HEK293 (cell line): Measurements from ENCODE around the gene OR4N5.

Experiments used
- CTCF ChIA-PET: fragments of 350-600 bp; formaldehyde crosslinking; extraction: SDS; loops from one replicate; lab custom pipeline; 2021; ENCODE audit warnings: antibody characterized with exemption; lab: Yijun Ruan, JAX
- POLR2A ChIA-PET: fragments of 300-600 bp; formaldehyde crosslinking; extraction: SDS; loops from one replicate; lab custom pipeline; 2020; ENCODE audit warnings: antibody characterized with exemption, inconsistent platforms; lab: Yijun Ruan, JAX
- H3K27ac ChIP-seq: fragments of 200-500 bp; sonication (Bioruptor generic); 2 replicates; pipeline ENCODE4 v1.5.1; 2014; ENCODE audit warnings: low read depth, low read length, control low read depth, inconsistent platforms; ENCODE audit errors: extremely low read depth
- H3K36me3 ChIP-seq, 2 experiments: fragments of 200-500 bp in 1 of 2; sonication (Bioruptor generic) in 1 of 2; 1 replicate in 1 of 2; 2 replicates in 1 of 2; pipeline ENCODE4 v1.5.1; 2014 to 2017; ENCODE audit warnings: inconsistent platforms in 2 of 2, low read length in 2 of 2; ENCODE audit not compliant: control insufficient read depth in 2 of 2, insufficient read depth in 1 of 2
- H3K4me1 ChIP-seq: fragments of 200-500 bp; sonication (Bioruptor generic); 2 replicates; pipeline ENCODE4 v1.5.1; 2014; ENCODE audit warnings: mild to moderate bottlenecking, low read length, inconsistent platforms; ENCODE audit not compliant: control insufficient read depth, insufficient read depth
- H3K4me3 ChIP-seq: 2 replicates; pipeline ENCODE4 v1.5.1; 2011; ENCODE audit warnings: low read depth, mild to moderate bottlenecking, control low read depth, low read length, moderate library complexity
- H3K9me3 ChIP-seq: fragments of 200-500 bp; sonication (Bioruptor generic); 2 replicates; pipeline ENCODE4 v1.5.1; 2014; ENCODE audit warnings: low read depth, low read length, inconsistent platforms; ENCODE audit not compliant: control insufficient read depth, insufficient read depth
- HOXA7 ChIP-seq: sonication (generic); formaldehyde crosslinking; IDR thresholded peaks from 2 replicates; pipeline ENCODE4 v1.8.1; 2022; ENCODE audit warnings: missing genetic modification reagents, borderline replicate concordance
- HOXD13 ChIP-seq: sonication (generic); formaldehyde crosslinking; IDR thresholded peaks from 2 replicates; pipeline ENCODE4 v1.8.0; 2022; ENCODE audit warnings: missing genetic modification reagents, borderline replicate concordance
- KLF7 ChIP-seq: fragments of 450-650 bp; formaldehyde crosslinking; IDR thresholded peaks from 2 replicates; pipeline ENCODE4 v1.5.1; 2016; ENCODE audit warnings: missing biosample characterization, missing genetic modification characterization, borderline replicate concordance
- KLF8 ChIP-seq: fragments of 450-650 bp; formaldehyde crosslinking; IDR thresholded peaks from 2 replicates; pipeline ENCODE4 v1.5.1; 2016; ENCODE audit warnings: missing biosample characterization, missing genetic modification characterization
- OVOL3 ChIP-seq: fragments of 450-650 bp; formaldehyde crosslinking; IDR thresholded peaks from 2 replicates; pipeline ENCODE4 v1.5.1; 2016; ENCODE audit warnings: missing biosample characterization, missing genetic modification characterization
- REPIN1 ChIP-seq: fragments of 450-650 bp; formaldehyde crosslinking; IDR thresholded peaks from 2 replicates; pipeline ENCODE4 v1.5.1; 2017; ENCODE audit warnings: missing biosample characterization, missing genetic modification characterization, low read depth
- WT1 ChIP-seq: fragments of 450-650 bp; formaldehyde crosslinking; IDR thresholded peaks from 2 replicates; pipeline ENCODE4 v1.5.1; 2016; ENCODE audit warnings: missing biosample characterization, missing genetic modification characterization
- ZFP41 ChIP-seq: fragments of 450-650 bp; formaldehyde crosslinking; IDR thresholded peaks from 2 replicates; pipeline ENCODE4 v1.5.1; 2016; ENCODE audit warnings: missing biosample characterization, missing genetic modification characterization, borderline replicate concordance
- ZNF2 ChIP-seq: fragments of 450-650 bp; formaldehyde crosslinking; IDR thresholded peaks from 2 replicates; pipeline ENCODE4 v1.5.1; 2016; ENCODE audit warnings: missing biosample characterization, missing genetic modification characterization
- ZNF211 ChIP-seq: fragments of 450-650 bp; formaldehyde crosslinking; IDR thresholded peaks from 2 replicates; pipeline ENCODE4 v1.5.1; 2016; ENCODE audit warnings: low read depth, missing biosample characterization, missing genetic modification characterization
- ZNF23 ChIP-seq: fragments of 450-650 bp; formaldehyde crosslinking; IDR thresholded peaks from 2 replicates; pipeline ENCODE4 v1.5.1; 2016; ENCODE audit warnings: missing biosample characterization, missing genetic modification characterization, borderline replicate concordance
- ZNF302 ChIP-seq: fragments of 450-650 bp; formaldehyde crosslinking; IDR thresholded peaks from 2 replicates; pipeline ENCODE4 v1.5.1; 2016; ENCODE audit warnings: missing biosample characterization, missing genetic modification characterization, low read depth
- ZNF473 ChIP-seq: fragments of 450-650 bp; formaldehyde crosslinking; IDR thresholded peaks from 2 replicates; pipeline ENCODE4 v1.5.1; 2017; ENCODE audit warnings: missing biosample characterization, missing genetic modification characterization
- ZNF501 ChIP-seq: fragments of 450-650 bp; formaldehyde crosslinking; IDR thresholded peaks from 2 replicates; pipeline ENCODE4 v1.5.1; 2016; ENCODE audit warnings: missing biosample characterization, missing genetic modification characterization
- ZNF530 ChIP-seq: fragments of 450-650 bp; formaldehyde crosslinking; IDR thresholded peaks from 2 replicates; pipeline ENCODE4 v1.5.1; 2016; ENCODE audit warnings: low read depth, missing biosample characterization, missing genetic modification characterization
- ZNF660 ChIP-seq: fragments of 450-650 bp; IDR thresholded peaks from 2 replicates; pipeline ENCODE4 v1.5.1; 2018; ENCODE audit warnings: missing biosample characterization, mild to moderate bottlenecking, missing genetic modification characterization
- ZNF701 ChIP-seq: fragments of 450-650 bp; formaldehyde crosslinking; IDR thresholded peaks from 2 replicates; pipeline ENCODE4 v1.5.1; 2016; ENCODE audit warnings: missing biosample characterization, missing genetic modification characterization
- ZNF768 ChIP-seq: fragments of 450-650 bp; formaldehyde crosslinking; IDR thresholded peaks from 2 replicates; pipeline ENCODE4 v1.5.1; 2018; ENCODE audit warnings: missing biosample characterization, mild to moderate bottlenecking, missing genetic modification characterization
- ZNF830 ChIP-seq: fragments of 450-650 bp; IDR thresholded peaks from 2 replicates; pipeline ENCODE4 v1.5.0; 2018; ENCODE audit warnings: missing biosample characterization, missing genetic modification characterization, low read depth, mild to moderate bottlenecking, moderate library complexity
- TF ChIP-seq, protein P1 (sequence below): fragments of 450-650 bp; formaldehyde crosslinking; IDR thresholded peaks from 2 replicates; pipeline ENCODE4 v1.5.0; 2017; ENCODE audit warnings: missing biosample characterization, missing genetic modification characterization, borderline replicate concordance
- TF ChIP-seq, protein P2 (sequence below): fragments of 450-650 bp; formaldehyde crosslinking; IDR thresholded peaks from 2 replicates; pipeline ENCODE4 v1.5.1; 2016; ENCODE audit warnings: missing biosample characterization, missing genetic modification characterization
- TF ChIP-seq, protein P3 (sequence below): fragments of 450-650 bp; formaldehyde crosslinking; IDR thresholded peaks from 2 replicates; pipeline ENCODE4 v1.5.1; 2016; ENCODE audit warnings: missing biosample characterization, missing genetic modification characterization
- TF ChIP-seq, protein P4 (sequence below): fragments of 450-650 bp; formaldehyde crosslinking; IDR thresholded peaks from 2 replicates; pipeline ENCODE4 v1.5.1; 2016; ENCODE audit warnings: missing biosample characterization, missing genetic modification characterization, borderline replicate concordance

OR4N5 gene

DNA sequence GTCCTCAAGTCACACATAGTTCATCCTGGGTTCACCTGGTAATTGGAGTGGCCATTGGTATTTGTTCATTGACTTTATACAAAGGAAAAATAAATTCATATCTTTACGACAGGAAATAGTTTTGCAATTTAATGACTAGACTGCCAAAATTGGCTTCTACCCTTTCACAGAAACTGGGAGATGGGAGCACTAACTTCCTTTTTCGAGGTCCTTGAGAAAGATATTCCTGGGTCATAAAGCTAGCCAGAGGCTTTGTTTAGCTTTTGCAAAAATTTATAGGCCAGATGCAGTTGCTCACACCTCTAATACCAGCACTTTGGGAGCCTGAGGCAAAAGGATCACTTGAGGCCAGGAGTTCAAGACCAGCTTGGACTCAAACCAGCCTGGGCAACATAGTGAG is 41.9 kb downstream of the OR4N5 start (continued):
- TF ChIP-seq ZNF830 (tag by site-specific recombination) = no peak
- TF ChIP-seq HOXA7 = no peak
- TF ChIP-seq ZNF23 = no peak
- TF ChIP-seq, protein P1, sequence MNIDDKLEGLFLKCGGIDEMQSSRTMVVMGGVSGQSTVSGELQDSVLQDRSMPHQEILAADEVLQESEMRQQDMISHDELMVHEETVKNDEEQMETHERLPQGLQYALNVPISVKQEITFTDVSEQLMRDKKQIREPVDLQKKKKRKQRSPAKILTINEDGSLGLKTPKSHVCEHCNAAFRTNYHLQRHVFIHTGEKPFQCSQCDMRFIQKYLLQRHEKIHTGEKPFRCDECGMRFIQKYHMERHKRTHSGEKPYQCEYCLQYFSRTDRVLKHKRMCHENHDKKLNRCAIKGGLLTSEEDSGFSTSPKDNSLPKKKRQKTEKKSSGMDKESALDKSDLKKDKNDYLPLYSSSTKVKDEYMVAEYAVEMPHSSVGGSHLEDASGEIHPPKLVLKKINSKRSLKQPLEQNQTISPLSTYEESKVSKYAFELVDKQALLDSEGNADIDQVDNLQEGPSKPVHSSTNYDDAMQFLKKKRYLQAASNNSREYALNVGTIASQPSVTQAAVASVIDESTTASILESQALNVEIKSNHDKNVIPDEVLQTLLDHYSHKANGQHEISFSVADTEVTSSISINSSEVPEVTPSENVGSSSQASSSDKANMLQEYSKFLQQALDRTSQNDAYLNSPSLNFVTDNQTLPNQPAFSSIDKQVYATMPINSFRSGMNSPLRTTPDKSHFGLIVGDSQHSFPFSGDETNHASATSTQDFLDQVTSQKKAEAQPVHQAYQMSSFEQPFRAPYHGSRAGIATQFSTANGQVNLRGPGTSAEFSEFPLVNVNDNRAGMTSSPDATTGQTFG (tag by site-specific recombination) = no peak
- TF ChIP-seq, protein P2, sequence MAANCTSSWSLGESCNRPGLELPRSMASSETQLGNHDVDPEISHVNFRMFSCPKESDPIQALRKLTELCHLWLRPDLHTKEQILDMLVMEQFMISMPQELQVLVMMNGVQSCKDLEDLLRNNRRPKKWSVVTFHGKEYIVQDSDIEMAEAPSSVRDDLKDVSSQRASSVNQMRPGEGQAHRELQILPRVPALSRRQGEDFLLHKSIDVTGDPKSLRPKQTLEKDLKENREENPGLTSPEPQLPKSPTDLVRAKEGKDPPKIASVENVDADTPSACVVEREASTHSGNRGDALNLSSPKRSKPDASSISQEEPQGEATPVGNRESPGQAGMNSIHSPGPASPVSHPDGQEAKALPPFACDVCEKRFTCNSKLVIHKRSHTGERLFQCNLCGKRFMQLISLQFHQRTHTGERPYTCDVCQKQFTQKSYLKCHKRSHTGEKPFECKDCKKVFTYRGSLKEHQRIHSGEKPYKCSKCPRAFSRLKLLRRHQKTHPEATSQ (tag by site-specific recombination) = no peak
- TF ChIP-seq, protein P3, sequence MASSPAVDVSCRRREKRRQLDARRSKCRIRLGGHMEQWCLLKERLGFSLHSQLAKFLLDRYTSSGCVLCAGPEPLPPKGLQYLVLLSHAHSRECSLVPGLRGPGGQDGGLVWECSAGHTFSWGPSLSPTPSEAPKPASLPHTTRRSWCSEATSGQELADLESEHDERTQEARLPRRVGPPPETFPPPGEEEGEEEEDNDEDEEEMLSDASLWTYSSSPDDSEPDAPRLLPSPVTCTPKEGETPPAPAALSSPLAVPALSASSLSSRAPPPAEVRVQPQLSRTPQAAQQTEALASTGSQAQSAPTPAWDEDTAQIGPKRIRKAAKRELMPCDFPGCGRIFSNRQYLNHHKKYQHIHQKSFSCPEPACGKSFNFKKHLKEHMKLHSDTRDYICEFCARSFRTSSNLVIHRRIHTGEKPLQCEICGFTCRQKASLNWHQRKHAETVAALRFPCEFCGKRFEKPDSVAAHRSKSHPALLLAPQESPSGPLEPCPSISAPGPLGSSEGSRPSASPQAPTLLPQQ (tag by site-specific recombination) = no peak

DNA sequence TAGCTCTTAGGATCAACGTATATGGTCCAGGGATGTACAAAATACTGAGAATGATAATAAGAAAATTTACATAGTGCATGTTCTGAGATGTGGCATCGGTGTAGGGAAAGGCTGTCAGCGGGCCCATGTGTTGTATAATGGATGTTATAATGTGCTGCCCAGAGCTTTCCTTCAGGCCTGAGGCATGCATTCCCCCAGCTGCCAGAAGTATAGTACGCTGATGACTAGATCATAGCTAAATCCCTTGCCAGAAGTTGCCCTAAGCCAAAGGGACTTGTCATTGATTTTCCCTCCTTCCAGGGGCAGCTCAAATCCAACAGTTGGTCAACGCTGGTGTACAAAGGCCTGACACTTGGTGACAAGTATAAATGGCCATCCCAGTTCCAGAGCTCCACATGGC is 45.6 kb downstream of the OR4N5 start:
- ChIA-PET POLR2A (no interaction called here), CTCF (no interaction called here)
- H3K36me3 ChIP-seq = no peaks in the 10 kb centered on the region
- H3K4me3 ChIP-seq = no peak overlapping the region
- no peak overlapping the region for H3K27ac ChIP-seq
- H3K4me1 ChIP-seq = no peaks in the 10 kb centered on the region
- TF ChIP-seq ZNF211 (tag by site-specific recombination) (no peak), OVOL3 (tag by site-specific recombination) (no peak), ZNF2 (tag by site-specific recombination) (no peak), ZNF501 (no peak), KLF8 (tag by site-specific recombination) (no peak), ZNF768 (no peak), ZFP41 (tag by site-specific recombination) (no peak), ZNF701 (tag by site-specific recombination) (no peak), ZNF530 (tag by site-specific recombination) (no peak), ZNF660 (tag by site-specific recombination) (no peak), ZNF302 (tag by site-specific recombination) (no peak), REPIN1 (no peak), KLF7 (tag by site-specific recombination) (no peak), HOXA7 (no peak), WT1 (tag by site-specific recombination) (no peak), ZNF473 (no peak), HOXD13 (CRISPR knock-in tag) (no peak)
- TF ChIP-seq, protein P1 (tag by site-specific recombination) = no peak
- TF ChIP-seq, protein P4, sequence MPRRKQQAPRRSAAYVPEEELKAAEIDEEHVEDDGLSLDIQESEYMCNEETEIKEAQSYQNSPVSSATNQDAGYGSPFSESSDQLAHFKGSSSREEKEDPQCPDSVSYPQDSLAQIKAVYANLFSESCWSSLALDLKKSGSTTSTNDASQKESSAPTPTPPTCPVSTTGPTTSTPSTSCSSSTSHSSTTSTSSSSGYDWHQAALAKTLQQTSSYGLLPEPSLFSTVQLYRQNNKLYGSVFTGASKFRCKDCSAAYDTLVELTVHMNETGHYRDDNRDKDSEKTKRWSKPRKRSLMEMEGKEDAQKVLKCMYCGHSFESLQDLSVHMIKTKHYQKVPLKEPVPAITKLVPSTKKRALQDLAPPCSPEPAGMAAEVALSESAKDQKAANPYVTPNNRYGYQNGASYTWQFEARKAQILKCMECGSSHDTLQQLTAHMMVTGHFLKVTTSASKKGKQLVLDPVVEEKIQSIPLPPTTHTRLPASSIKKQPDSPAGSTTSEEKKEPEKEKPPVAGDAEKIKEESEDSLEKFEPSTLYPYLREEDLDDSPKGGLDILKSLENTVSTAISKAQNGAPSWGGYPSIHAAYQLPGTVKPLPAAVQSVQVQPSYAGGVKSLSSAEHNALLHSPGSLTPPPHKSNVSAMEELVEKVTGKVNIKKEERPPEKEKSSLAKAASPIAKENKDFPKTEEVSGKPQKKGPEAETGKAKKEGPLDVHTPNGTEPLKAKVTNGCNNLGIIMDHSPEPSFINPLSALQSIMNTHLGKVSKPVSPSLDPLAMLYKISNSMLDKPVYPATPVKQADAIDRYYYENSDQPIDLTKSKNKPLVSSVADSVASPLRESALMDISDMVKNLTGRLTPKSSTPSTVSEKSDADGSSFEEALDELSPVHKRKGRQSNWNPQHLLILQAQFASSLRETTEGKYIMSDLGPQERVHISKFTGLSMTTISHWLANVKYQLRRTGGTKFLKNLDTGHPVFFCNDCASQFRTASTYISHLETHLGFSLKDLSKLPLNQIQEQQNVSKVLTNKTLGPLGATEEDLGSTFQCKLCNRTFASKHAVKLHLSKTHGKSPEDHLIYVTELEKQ (tag by site-specific recombination) = no peak
- H3K9me3 ChIP-seq = no peaks in the 10 kb centered on the region
